Measurements from ENCODE around the gene LACTB. TPM values are rescaled to one million over a fixed set of nuclear protein-coding genes. Genes with fewer than 3 reads are reported as not detected.

Gene LACTB
- total and polyA plus RNA-seq, 4 donors, result 13.2 to 25.3 (median 19.1) TPM

DNA sequence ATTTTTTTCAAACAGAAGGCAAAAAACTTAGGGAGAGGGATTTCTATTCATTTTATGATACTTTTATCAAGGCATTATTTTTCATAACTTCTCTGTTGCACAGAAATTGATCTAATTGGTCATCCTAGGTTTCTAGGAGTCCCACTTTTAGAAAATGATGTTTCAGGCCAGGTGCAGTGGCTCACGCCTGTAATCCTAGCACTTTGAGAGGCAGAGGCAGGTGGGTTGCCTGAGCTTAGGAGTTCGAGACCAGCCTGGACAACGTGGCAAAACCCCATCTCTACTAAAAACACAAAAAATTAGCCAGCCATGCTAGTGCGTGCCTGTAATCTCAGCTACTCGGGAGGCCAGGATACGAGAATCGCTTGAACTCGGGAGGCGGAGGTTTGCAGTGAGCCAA lies 2.8 kb downstream of the LACTB start:
- Histone ChIP-seq H3K4me1 (ENCODE audit: control insufficient read depth in 4 of 4, insufficient read depth in 4 of 4, low read length in 3 of 4) (peaks cover 0 to 12% (median 4%) of the 10 kb centered on the region in 4 donors), H3K4me3 (ENCODE audit: low read depth in 1 of 3, low read length in 3 of 3) (no peak overlapping the region), H3K9me3 (ENCODE audit: control insufficient read depth in 4 of 4, low read length in 3 of 4) (peaks cover 0 to 4% (median 0%) of the 10 kb centered on the region in 4 donors)

DNA sequence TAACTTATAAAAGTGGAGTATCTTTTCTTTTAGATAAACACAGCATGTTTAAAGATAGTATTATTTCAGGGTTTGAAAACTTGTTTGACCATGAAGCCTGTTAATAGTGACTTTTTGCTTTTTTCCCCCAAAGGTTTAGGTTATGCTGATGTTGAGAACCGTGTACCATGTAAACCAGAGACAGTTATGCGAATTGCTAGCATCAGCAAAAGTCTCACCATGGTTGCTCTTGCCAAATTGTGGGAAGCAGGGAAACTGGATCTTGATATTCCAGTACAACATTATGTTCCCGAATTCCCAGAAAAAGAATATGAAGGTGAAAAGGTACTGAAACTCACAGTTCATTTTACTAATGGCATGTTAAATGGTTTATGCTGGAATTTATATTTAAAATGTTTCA lies 5.1 kb downstream of the LACTB start:
- Histone ChIP-seq H3K36me3 (ENCODE audit: control insufficient read depth in 4 of 4, insufficient read depth in 3 of 4, low read depth in 1 of 4, low read length in 3 of 4) (peaks cover 2 to 23% (median 13%) of the 10 kb centered on the region in 4 donors), H3K4me3 (ENCODE audit: low read depth in 1 of 3, low read length in 3 of 3) (no peak overlapping the region), H3K9ac (ENCODE audit: low read depth in 1 of 2, low read length in 2 of 2) (no peak overlapping the region), H3K27me3 (ENCODE audit: control insufficient read depth in 4 of 4, insufficient read depth in 4 of 4, low read length in 3 of 4) (no peaks in the 10 kb centered on the region), H3K4me1 (ENCODE audit: control insufficient read depth in 4 of 4, insufficient read depth in 4 of 4, low read length in 3 of 4) (peaks cover 0 to 9% (median 4%) of the 10 kb centered on the region in 4 donors), H3K27ac (ENCODE audit: low read depth in 1 of 2, low read length in 2 of 2) (no peak overlapping the region), H3K9me3 (ENCODE audit: control insufficient read depth in 4 of 4, low read length in 3 of 4) (no peaks in the 10 kb centered on the region)
- 90% methylated on average over 3 of the region's 3 CpGs for WGBS
- no peak for DNase-seq (ENCODE audit: low spot score)
- TF ChIP-seq RXRA (IDR thresholded peaks at IDR 0.05) (no peak), HNF4A (conservative IDR thresholded peaks at IDR 0.05) (no peak), HNF4G (IDR thresholded peaks at IDR 0.05) (no peak), SP1 (IDR thresholded peaks at IDR 0.05) (no peak), NR2F2 (IDR thresholded peaks at IDR 0.05) (no peak), EGR1 (IDR thresholded peaks at IDR 0.05; ENCODE audit: low read depth in 2 of 2) (no peak), JUND (IDR thresholded peaks at IDR 0.05) (no peak), FOXA2 (IDR thresholded peaks at IDR 0.05) (no peak), FOXA1 (IDR thresholded peaks at IDR 0.05) (no peak), GABPA (IDR thresholded peaks at IDR 0.05 in 1 of 2, conservative IDR thresholded peaks at IDR 0.05 in 1 of 2) (no peak)
- TF ChIP-seq, protein P1, sequence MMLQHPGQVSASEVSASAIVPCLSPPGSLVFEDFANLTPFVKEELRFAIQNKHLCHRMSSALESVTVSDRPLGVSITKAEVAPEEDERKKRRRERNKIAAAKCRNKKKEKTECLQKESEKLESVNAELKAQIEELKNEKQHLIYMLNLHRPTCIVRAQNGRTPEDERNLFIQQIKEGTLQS (IDR thresholded peaks at IDR 0.05), result no peak
- TF ChIP-seq, protein P2, sequence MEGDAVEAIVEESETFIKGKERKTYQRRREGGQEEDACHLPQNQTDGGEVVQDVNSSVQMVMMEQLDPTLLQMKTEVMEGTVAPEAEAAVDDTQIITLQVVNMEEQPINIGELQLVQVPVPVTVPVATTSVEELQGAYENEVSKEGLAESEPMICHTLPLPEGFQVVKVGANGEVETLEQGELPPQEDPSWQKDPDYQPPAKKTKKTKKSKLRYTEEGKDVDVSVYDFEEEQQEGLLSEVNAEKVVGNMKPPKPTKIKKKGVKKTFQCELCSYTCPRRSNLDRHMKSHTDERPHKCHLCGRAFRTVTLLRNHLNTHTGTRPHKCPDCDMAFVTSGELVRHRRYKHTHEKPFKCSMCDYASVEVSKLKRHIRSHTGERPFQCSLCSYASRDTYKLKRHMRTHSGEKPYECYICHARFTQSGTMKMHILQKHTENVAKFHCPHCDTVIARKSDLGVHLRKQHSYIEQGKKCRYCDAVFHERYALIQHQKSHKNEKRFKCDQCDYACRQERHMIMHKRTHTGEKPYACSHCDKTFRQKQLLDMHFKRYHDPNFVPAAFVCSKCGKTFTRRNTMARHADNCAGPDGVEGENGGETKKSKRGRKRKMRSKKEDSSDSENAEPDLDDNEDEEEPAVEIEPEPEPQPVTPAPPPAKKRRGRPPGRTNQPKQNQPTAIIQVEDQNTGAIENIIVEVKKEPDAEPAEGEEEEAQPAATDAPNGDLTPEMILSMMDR (IDR thresholded peaks at IDR 0.05; ENCODE audit: low read depth, low read length, missing input control), result no peak

More for the DNA sequence above, 2.8 kb downstream of the LACTB start:
- DNase-seq (ENCODE audit: low spot score), result no peak
- H3K27ac ChIP-seq (ENCODE audit: low read depth in 1 of 2, low read length in 2 of 2), result no peak overlapping the region
- H3K9ac ChIP-seq (ENCODE audit: low read depth in 1 of 2, low read length in 2 of 2), result no peak overlapping the region
- TF ChIP-seq FOXA2 (IDR thresholded peaks at IDR 0.05) (no peak), EGR1 (IDR thresholded peaks at IDR 0.05; ENCODE audit: low read depth in 2 of 2) (no peak), JUND (IDR thresholded peaks at IDR 0.05) (no peak), GABPA (IDR thresholded peaks at IDR 0.05 in 1 of 2, conservative IDR thresholded peaks at IDR 0.05 in 1 of 2) (no peak), SP1 (IDR thresholded peaks at IDR 0.05) (no peak), HNF4G (IDR thresholded peaks at IDR 0.05) (no peak)
- TF ChIP-seq, protein P3, sequence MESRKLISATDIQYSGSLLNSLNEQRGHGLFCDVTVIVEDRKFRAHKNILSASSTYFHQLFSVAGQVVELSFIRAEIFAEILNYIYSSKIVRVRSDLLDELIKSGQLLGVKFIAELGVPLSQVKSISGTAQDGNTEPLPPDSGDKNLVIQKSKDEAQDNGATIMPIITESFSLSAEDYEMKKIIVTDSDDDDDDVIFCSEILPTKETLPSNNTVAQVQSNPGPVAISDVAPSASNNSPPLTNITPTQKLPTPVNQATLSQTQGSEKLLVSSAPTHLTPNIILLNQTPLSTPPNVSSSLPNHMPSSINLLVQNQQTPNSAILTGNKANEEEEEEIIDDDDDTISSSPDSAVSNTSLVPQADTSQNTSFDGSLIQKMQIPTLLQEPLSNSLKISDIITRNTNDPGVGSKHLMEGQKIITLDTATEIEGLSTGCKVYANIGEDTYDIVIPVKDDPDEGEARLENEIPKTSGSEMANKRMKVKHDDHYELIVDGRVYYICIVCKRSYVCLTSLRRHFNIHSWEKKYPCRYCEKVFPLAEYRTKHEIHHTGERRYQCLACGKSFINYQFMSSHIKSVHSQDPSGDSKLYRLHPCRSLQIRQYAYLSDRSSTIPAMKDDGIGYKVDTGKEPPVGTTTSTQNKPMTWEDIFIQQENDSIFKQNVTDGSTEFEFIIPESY (IDR thresholded peaks at IDR 0.05), result no peak
- TF ChIP-seq, protein P4, sequence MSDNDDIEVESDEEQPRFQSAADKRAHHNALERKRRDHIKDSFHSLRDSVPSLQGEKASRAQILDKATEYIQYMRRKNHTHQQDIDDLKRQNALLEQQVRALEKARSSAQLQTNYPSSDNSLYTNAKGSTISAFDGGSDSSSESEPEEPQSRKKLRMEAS (IDR thresholded peaks at IDR 0.05), result no peak
- TF ChIP-seq, protein P1 (IDR thresholded peaks at IDR 0.05), result no peak
- TF ChIP-seq, protein P5, sequence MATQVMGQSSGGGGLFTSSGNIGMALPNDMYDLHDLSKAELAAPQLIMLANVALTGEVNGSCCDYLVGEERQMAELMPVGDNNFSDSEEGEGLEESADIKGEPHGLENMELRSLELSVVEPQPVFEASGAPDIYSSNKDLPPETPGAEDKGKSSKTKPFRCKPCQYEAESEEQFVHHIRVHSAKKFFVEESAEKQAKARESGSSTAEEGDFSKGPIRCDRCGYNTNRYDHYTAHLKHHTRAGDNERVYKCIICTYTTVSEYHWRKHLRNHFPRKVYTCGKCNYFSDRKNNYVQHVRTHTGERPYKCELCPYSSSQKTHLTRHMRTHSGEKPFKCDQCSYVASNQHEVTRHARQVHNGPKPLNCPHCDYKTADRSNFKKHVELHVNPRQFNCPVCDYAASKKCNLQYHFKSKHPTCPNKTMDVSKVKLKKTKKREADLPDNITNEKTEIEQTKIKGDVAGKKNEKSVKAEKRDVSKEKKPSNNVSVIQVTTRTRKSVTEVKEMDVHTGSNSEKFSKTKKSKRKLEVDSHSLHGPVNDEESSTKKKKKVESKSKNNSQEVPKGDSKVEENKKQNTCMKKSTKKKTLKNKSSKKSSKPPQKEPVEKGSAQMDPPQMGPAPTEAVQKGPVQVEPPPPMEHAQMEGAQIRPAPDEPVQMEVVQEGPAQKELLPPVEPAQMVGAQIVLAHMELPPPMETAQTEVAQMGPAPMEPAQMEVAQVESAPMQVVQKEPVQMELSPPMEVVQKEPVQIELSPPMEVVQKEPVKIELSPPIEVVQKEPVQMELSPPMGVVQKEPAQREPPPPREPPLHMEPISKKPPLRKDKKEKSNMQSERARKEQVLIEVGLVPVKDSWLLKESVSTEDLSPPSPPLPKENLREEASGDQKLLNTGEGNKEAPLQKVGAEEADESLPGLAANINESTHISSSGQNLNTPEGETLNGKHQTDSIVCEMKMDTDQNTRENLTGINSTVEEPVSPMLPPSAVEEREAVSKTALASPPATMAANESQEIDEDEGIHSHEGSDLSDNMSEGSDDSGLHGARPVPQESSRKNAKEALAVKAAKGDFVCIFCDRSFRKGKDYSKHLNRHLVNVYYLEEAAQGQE (IDR thresholded peaks at IDR 0.05), result no peak
- TF ChIP-seq, protein P2 (IDR thresholded peaks at IDR 0.05; ENCODE audit: low read depth, low read length, missing input control), result no peak
- H3K27me3 ChIP-seq (ENCODE audit: control insufficient read depth in 4 of 4, insufficient read depth in 4 of 4, low read length in 3 of 4), result no peaks in the 10 kb centered on the region
- H3K36me3 ChIP-seq (ENCODE audit: control insufficient read depth in 4 of 4, insufficient read depth in 3 of 4, low read depth in 1 of 4, low read length in 3 of 4), result peaks cover 0 to 15% (median 11%) of the 10 kb centered on the region in 4 donors
- WGBS, result 98% methylated on average over 9 of the region's 9 CpGs
